Endothelial cell of umbilical vein (primary cell): ENCODE results near the gene PDPK1. TPM values are rescaled to one million over a fixed set of nuclear protein-coding genes. Genes with fewer than 3 reads are reported as not detected.

Experiments used
- BruUV-seq: library from RNA; stranded (reverse); fragments of 400-500 nt; replicated peaks from 2 replicates; lab custom pipeline; 2021; lab: Mats Ljungman, UMichigan
- CTCF ChIA-PET: fragments of 300-600, 350-600 bp; sonication (Branson Sonifier 250); formaldehyde crosslinking; loops from one replicate; lab custom pipeline; 2021; ENCODE audit warnings: antibody characterized with exemption, inconsistent platforms; lab: Charles Lee
- POLR2A ChIA-PET: fragments of 300-600, 350-600 bp; sonication (Branson Sonifier 250); formaldehyde crosslinking; loops from one replicate; lab custom pipeline; 2021; ENCODE audit warnings: antibody characterized with exemption, inconsistent platforms; lab: Charles Lee
- DNase-seq: peaks from one replicate; pipeline ENCODE4 v3.0.0-alpha.2; 2011; ENCODE audit warnings: low read depth, low spot score
- FAIRE-seq: peaks from 2 replicates; lab custom pipeline; 2011; peaks lifted over from hg19 to GRCh38; lab: Jason Lieb, UNC
- H2AFZ ChIP-seq: 2 replicates; pipeline ENCODE4 v1.6.0; 2012; ENCODE audit warnings: low read depth, low read length, control low read depth, inconsistent platforms
- H3K27ac ChIP-seq: 2 replicates; pipeline ENCODE4 v1.5.1; 2011; ENCODE audit warnings: low read depth, mild to moderate bottlenecking, control low read depth, low read length, moderate library complexity; ENCODE audit not compliant: insufficient read depth
- H3K27me3 ChIP-seq, 2 experiments: 2 replicates each; pipeline versions ENCODE4 v1.6.0 to v1.6.1; 2011; ENCODE audit warnings: low read length in 2 of 2, mixed read lengths in 1 of 2; ENCODE audit not compliant: control insufficient read depth in 2 of 2, insufficient read depth in 2 of 2
- H3K36me3 ChIP-seq, 2 experiments: 2 replicates in 1 of 2; 3 replicates in 1 of 2; pipeline ENCODE4 v1.5.1; 2011; ENCODE audit warnings: low read length in 2 of 2, mild to moderate bottlenecking in 1 of 2, moderate library complexity in 1 of 2; ENCODE audit not compliant: control insufficient read depth in 2 of 2, insufficient read depth in 2 of 2; ENCODE audit errors: extremely low read depth in 1 of 2
- H3K4me1 ChIP-seq: 3 replicates; pipeline ENCODE4 v1.5.1; 2011; ENCODE audit warnings: mild to moderate bottlenecking, low read length; ENCODE audit not compliant: control insufficient read depth, insufficient read depth; ENCODE audit errors: extremely low read depth
- H3K4me2 ChIP-seq: 2 replicates; pipeline ENCODE4 v1.6.1; 2011; ENCODE audit warnings: low read length, control low read depth, mixed read lengths; ENCODE audit not compliant: insufficient read depth
- H3K4me3 ChIP-seq, 3 experiments: fragments of 200-600 bp in 1 of 3; sonication (generic), shearing (Covaris generic) in 1 of 3; replicated peaks in 1 of 3; 2 replicates each; pipeline ENCODE4 v1.5.1; 2011 to 2016; ENCODE audit warnings: control low read depth in 3 of 3, low read length in 3 of 3, mild to moderate bottlenecking in 2 of 3, inconsistent platforms in 1 of 3, low read depth in 1 of 3, moderate library complexity in 1 of 3; ENCODE audit not compliant: insufficient read depth in 1 of 3
- H3K79me2 ChIP-seq: 2 replicates; pipeline ENCODE4 v1.6.0; 2012; ENCODE audit warnings: low read length, inconsistent platforms; ENCODE audit not compliant: control insufficient read depth, insufficient read depth
- H3K9ac ChIP-seq: replicated peaks from 2 replicates; pipeline ENCODE3; 2011; ENCODE audit warnings: low read length, control low read depth; ENCODE audit not compliant: insufficient read depth; ENCODE audit errors: extremely low read depth
- H3K9me1 ChIP-seq: replicated peaks from 3 replicates; pipeline ENCODE4 v1.6.0; 2011; ENCODE audit warnings: mild to moderate bottlenecking, low read length; ENCODE audit not compliant: control insufficient read depth, insufficient read depth; ENCODE audit errors: extremely low read depth
- H3K9me3 ChIP-seq: replicated peaks from 2 replicates; pipeline ENCODE4 v1.5.1; 2012; ENCODE audit warnings: low read length, inconsistent platforms; ENCODE audit not compliant: control insufficient read depth, insufficient read depth
- H4K20me1 ChIP-seq: replicated peaks from 2 replicates; pipeline ENCODE3; 2011; ENCODE audit warnings: mild to moderate bottlenecking, low read length; ENCODE audit not compliant: control insufficient read depth, insufficient read depth; ENCODE audit errors: extremely low read depth
- EZH2 ChIP-seq: IDR thresholded peaks from 2 replicates; pipeline ENCODE4 v1.6.1; 2012; ENCODE audit warnings: borderline replicate concordance, low read depth, mild to moderate bottlenecking, moderate library complexity, low read length, inconsistent platforms; ENCODE audit not compliant: severe bottlenecking
- FOS ChIP-seq: IDR thresholded peaks from 2 replicates; pipeline ENCODE4 v1.6.1; 2011; ENCODE audit warnings: mild to moderate bottlenecking, low read length, moderate library complexity, borderline replicate concordance; ENCODE audit not compliant: insufficient read depth
- GATA2 ChIP-seq: IDR thresholded peaks from 2 replicates; pipeline ENCODE4 v1.7.0; 2011; ENCODE audit warnings: low read depth, mild to moderate bottlenecking, moderate library complexity, mixed read lengths, low read length; ENCODE audit not compliant: insufficient read length, insufficient read depth
- JUN ChIP-seq: IDR thresholded peaks from 2 replicates; pipeline ENCODE4 v1.6.1; 2011; ENCODE audit warnings: borderline replicate concordance, low read depth; ENCODE audit not compliant: insufficient read length, insufficient read depth
- MYC ChIP-seq: IDR thresholded peaks from one replicate; pipeline ENCODE4 v1.6.1; 2011; ENCODE audit warnings: mild to moderate bottlenecking, low read depth, low read length
- POLR2A ChIP-seq: IDR thresholded peaks from 2 replicates; pipeline ENCODE4 v1.6.1; 2012; ENCODE audit warnings: low read depth, mild to moderate bottlenecking, control low read depth, low read length
- POLR2AphosphoS5 ChIP-seq: IDR thresholded peaks from 2 replicates; pipeline ENCODE4 v1.6.1; 2012; ENCODE audit warnings: low read depth, mild to moderate bottlenecking, control low read depth, low read length, moderate library complexity; ENCODE audit not compliant: insufficient read depth
- dilution Hi-C: fragments of 300-500 bp; cut with MboI; formaldehyde crosslinking; loops from one replicate; pipeline ENCODE4 v1.15.0; 2019; ENCODE audit warnings: low sequenced_read_pairs; ENCODE audit not compliant: extremely low pct_ligation_motif_present
- intact Hi-C: fragments of 100-400 bp; cut with micrococcal nuclease; formaldehyde crosslinking; loops from one replicate; pipeline ENCODE4 v1.10.0; 2022
- polyA plus RNA-seq, 4 experiments: library from polyadenylated mRNA; depleted of rRNA in 3 of 4; stranded (reverse) in 3 of 4; unstranded in 1 of 4; fragments of >200 nt; gene quantifications; 2 replicates each; pipeline versions ENCODE4 v1.2.1 to v1.2.3, GENCODE V29; 2011 to 2012; ENCODE audit warnings: missing spikeins in 1 of 4
- total RNA-seq: library from RNA; stranded (reverse); gene quantifications from 2 replicates; pipeline ENCODE4 v1.2.3, GENCODE V29; 2021
- TF ChIP-seq, protein P1 (sequence below), 2 donors: IDR thresholded peaks; 1 replicate in 1 of 2; 2 replicates in 1 of 2; pipeline ENCODE4 v1.5.1; 2011; ENCODE audit warnings: low read length in 2 of 2, mild to moderate bottlenecking in 2 of 2, moderate library complexity in 2 of 2, control low read depth in 1 of 2, inconsistent platforms in 1 of 2, low read depth in 1 of 2; ENCODE audit not compliant: insufficient read depth in 1 of 2; ENCODE audit errors: extremely low read depth in 1 of 2
- TF ChIP-seq, protein P2 (sequence below): IDR thresholded peaks from 2 replicates; pipeline ENCODE4 v1.6.1; 2011; ENCODE audit not compliant: insufficient read depth, insufficient read length

The PDPK1 gene
- total and polyA plus RNA-seq, 2 donors (not counting 3 experiments of a cell fraction or from before 2014, with no cell fraction given) = 22.4 to 37.3 TPM

DNA sequence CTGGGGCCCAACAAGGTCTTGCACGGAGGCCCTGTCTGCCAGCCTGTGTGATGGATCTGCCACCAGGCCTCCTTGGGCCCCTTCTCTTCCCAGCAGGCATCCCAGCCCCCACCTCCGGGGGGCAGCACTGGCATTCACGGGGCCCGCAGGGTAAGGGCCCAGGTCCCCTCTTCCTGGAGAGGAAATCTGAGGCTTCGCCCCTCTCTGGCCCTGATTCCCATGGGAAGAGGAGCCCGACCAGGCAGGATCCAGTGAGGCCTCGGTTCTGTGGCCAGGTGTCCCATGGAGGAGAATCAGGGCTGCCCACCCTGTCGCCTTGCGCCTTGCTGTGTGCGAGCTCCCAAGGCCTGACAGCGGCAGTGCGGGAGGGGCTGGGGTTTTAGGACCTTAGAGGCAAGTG lies 48.4 kb downstream of the PDPK1 start:
- CTCF ChIA-PET = no interaction called here
- no peaks in the 10 kb centered on the region for H4K20me1 ChIP-seq
- H3K27me3 ChIP-seq = no peaks in the 10 kb centered on the region
- POLR2A ChIA-PET = no interaction called here
- no peak for DNase-seq
- intact Hi-C loops (no loop called here), dilution Hi-C loops (no loop called here)
- no peak for TF ChIP-seq FOS
- TF ChIP-seq, protein P1, sequence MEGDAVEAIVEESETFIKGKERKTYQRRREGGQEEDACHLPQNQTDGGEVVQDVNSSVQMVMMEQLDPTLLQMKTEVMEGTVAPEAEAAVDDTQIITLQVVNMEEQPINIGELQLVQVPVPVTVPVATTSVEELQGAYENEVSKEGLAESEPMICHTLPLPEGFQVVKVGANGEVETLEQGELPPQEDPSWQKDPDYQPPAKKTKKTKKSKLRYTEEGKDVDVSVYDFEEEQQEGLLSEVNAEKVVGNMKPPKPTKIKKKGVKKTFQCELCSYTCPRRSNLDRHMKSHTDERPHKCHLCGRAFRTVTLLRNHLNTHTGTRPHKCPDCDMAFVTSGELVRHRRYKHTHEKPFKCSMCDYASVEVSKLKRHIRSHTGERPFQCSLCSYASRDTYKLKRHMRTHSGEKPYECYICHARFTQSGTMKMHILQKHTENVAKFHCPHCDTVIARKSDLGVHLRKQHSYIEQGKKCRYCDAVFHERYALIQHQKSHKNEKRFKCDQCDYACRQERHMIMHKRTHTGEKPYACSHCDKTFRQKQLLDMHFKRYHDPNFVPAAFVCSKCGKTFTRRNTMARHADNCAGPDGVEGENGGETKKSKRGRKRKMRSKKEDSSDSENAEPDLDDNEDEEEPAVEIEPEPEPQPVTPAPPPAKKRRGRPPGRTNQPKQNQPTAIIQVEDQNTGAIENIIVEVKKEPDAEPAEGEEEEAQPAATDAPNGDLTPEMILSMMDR (IDR thresholded peaks at IDR 0.05; ENCODE audit: extremely low read depth in 1 of 2, insufficient read depth in 1 of 2, low read depth in 1 of 2, low read length in 2 of 2) = peak; percentile 6 to 31
- no peaks in the 10 kb centered on the region for H3K4me1 ChIP-seq
- FAIRE-seq = no peak
- no peak overlapping the region for H3K9ac ChIP-seq
- H3K27ac ChIP-seq = no peak overlapping the region
- no peak overlapping the region for H2AFZ ChIP-seq
- H3K4me3 ChIP-seq = no peak overlapping the region
- no peaks in the 10 kb centered on the region for H3K9me1 ChIP-seq
- no peaks in the 10 kb centered on the region for H3K9me3 ChIP-seq
- no peaks in the 10 kb centered on the region for H3K79me2 ChIP-seq
- no TSS peak for BruUV-seq
- no peak overlapping the region for H3K4me2 ChIP-seq
- H3K36me3 ChIP-seq = peaks cover 4 to 36% of the 10 kb centered on the region in 2 experiments

GRCh38 chr16:2586901-2587480 lies 49.2 kb downstream of the PDPK1 start:
- no peak overlapping the region for H3K4me3 ChIP-seq
- H3K4me2 ChIP-seq = no peak overlapping the region
- no peaks in the 10 kb centered on the region for H3K9me3 ChIP-seq
- H4K20me1 ChIP-seq = no peaks in the 10 kb centered on the region
- peaks cover 4 to 36% of the 10 kb centered on the region in 2 experiments for H3K36me3 ChIP-seq
- H3K27ac ChIP-seq = no peak overlapping the region
- H3K9ac ChIP-seq = no peak overlapping the region
- H2AFZ ChIP-seq = no peak overlapping the region
- no peaks in the 10 kb centered on the region for H3K79me2 ChIP-seq
- FAIRE-seq (no peak), DNase-seq (no peak)
- ChIA-PET CTCF (no interaction called here), POLR2A (no interaction called here)
- no peaks in the 10 kb centered on the region for H3K4me1 ChIP-seq
- no TSS peak for BruUV-seq
- no peaks in the 10 kb centered on the region for H3K27me3 ChIP-seq
- no peak for TF ChIP-seq JUN
- no peak for TF ChIP-seq EZH2
- no peak for TF ChIP-seq POLR2AphosphoS5
- TF ChIP-seq, protein P2, sequence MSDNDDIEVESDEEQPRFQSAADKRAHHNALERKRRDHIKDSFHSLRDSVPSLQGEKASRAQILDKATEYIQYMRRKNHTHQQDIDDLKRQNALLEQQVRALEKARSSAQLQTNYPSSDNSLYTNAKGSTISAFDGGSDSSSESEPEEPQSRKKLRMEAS = no peak
- TF ChIP-seq MYC = no peak
- TF ChIP-seq GATA2 = no peak
- TF ChIP-seq FOS = no peak
- no peak for TF ChIP-seq POLR2A
- TF ChIP-seq, protein P1 (IDR thresholded peaks at IDR 0.05; ENCODE audit: extremely low read depth in 1 of 2, insufficient read depth in 1 of 2, low read depth in 1 of 2, low read length in 2 of 2) = no peak
- no peaks in the 10 kb centered on the region for H3K9me1 ChIP-seq
- intact Hi-C loops (no loop called here), dilution Hi-C loops (no loop called here)
